GM18502 (cell line): Measurements from ENCODE around the gene EIF4G2.
A peak's percentile ranks its signal among the peaks of the same experiment; 100 is the strongest.

ENCODE experiments used
- ATAC-seq: cut with Tn5 transposase; IDR thresholded peaks from one replicate; pipeline ENCODE4 v1.9.1; 2021; ENCODE audit warnings: mild to moderate bottlenecking; ENCODE audit not compliant: unreplicated experiment, poor library complexity

EIF4G2 gene

DNA sequence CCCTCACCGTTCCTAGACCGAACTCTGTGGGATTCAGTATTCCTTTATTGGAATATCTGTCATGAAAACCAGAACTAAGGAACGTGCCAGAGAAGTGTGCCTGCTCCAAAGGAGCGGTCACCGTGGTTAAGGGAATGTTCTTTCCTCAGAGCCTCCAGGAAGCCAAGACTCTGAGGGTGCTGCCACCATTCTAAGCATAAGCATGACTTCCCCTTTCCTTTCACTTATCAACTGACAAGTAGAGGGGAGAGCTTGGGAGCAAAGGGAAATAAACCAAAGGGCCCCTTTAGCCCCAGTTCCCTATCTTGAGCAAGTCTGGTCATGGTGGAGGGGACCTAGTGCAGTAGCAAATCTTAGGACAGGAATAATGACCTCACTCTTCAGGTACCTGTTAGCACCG lies 30.9 kb downstream of the EIF4G2 start:
- no peak for ATAC-seq

DNA sequence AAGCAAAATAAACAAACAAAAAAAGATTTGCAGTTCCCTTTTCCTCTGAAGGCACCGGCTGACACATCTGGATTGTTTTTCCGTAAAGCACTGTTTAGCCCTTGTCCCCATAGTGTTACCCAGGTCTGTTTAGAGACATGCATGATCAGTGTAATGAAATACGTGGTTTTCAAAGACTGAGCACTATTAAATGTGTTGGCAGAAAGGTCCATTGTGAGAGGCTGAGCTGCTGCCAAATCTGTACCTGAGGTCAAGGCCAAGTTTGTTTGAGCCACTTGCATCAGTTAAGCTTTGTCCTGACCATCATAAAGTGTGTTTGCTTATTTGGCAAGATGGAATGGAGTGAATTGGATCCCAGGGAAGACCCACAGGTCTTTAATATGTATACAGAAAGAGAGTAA lies 31.3 kb downstream of the EIF4G2 start:
- ATAC-seq = no peak

DNA sequence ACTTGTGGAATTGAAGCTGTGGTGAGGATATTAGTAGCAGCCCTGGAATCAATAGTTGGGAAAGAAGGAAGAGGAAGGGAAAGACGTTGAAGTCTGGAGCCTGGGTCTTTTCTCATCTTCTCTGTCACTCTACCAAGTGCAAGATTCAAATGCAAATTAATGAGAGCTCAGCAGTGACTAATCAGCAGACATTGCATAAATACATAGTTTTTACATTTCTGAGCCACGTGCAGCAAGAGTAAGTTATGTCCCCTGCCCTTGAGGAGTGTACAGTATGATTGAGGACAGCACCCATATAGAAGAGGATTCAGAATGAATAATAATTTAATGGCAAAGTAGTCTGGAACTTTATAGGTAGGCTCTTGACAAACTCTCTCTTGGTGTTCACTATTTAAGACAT lies 33.9 kb downstream of the EIF4G2 start:
- no peak for ATAC-seq

DNA sequence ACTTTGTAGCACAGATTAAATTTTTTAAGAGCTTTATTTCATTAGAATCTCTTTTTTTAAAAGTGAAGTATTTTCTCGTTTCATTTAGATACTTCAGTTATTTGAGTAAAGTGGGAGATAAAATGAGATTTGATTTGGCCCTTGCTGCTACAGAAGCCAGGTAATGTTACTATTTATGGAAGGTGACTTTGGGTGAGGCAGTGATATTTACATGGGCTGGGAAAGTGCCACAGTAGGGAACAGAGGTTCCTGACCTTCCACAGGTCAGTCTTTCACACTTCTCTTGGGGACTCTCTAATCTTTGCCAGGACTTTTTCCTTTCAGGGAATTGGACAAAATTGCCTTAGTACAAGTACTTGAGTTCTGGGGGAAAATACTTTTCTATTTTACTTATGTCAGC lies 37.3 kb downstream of the EIF4G2 start:
- ATAC-seq = no peak

- ATAC-seq = no peak
Measured at GRCh38 chr11:10770626-10771254, 38.0 kb downstream of the EIF4G2 start.

GRCh38 chr11:10764412-10764811 lies 44.3 kb downstream of the EIF4G2 start:
- no peak for ATAC-seq

- no peak for ATAC-seq
Measured at GRCh38 chr11:10763766-10764165, 45.0 kb downstream of the EIF4G2 start.

DNA sequence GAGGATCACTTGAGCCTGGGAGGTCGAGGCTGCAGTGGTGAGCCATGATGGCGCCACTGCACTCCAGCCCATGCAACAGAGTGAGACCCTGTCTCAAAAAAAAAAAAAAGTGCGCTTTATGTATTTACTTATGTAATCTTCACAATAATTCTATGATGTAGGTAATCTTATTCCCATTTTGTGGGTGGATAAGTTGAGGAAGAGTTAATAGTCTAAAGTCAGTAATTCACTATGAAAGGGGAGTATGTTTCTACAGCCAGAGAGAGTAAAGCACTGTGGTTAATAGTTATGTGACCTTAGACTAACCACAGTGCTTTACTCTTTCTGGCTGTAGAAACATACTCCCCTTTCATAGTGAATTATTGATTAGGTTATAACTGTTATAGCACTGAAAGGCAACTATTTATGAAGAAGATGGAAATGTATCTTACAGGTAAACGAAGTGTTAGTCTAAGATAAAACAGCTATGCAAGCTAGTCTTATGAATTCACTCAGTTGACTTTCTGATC lies 45.8 kb downstream of the EIF4G2 start:
- ATAC-seq = no peak

DNA sequence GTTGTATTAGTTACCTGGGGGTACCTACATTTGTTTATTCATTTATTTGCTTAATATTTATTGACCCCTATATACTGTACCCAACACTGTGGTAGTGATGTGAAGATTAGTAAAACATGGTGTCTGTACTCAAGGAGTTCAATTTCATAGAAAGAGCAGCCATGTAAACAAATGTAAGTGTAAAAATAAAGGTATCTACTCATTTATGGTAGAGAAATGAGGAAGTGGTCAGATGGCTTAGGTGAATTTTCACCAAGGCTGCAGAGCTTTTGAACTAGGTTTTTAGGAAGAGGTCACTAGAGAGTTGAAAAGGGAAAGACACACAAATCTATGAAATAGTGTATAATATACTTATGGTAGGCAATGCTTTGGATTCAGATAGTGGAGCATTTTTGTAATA lies 46.5 kb downstream of the EIF4G2 start:
- peak; percentile 83 for ATAC-seq

GRCh38 chr11:10761085-10761698 lies 47.5 kb downstream of the EIF4G2 start:
- ATAC-seq = no peak

DNA sequence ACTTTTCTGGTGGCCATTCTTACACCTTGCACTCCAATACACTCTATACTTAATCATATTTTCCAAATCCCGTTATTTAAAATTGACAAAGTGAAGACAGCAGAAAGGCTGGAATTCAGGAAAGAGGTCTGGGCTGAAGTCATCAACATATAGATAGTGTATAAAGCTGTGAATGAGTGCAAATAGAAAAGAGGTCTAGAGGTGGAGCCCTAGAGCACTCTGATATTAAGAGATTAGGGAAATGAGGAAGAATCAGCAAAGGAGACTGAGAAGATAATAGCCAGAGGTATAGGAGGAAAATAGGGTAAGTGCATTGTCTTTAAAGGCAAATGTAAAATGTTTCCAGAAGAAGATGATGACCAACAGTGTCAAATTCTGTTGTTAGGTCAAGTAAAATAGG lies 49.8 kb downstream of the EIF4G2 start:
- no peak for ATAC-seq

DNA sequence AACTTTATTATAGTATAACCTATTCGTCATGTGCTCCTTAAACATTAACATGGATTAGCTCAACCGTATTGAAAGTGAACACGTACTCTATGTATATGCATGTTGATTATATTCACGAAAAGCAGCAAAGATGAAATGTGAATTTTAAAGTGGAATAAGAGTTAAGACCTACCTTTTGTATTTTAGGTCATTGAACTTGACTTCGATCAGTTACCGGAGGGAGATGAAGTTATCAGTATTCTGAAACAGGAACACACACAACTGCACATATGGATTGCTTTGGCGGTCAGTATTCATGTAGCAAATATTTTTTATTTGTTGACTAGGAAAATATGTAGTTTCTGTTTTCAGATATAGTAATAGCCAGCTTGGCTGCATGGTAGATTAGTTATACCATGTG lies 56.2 kb downstream of the EIF4G2 start:
- no peak for ATAC-seq

- no peak for ATAC-seq
Measured at GRCh38 chr11:10752061-10752460, 56.7 kb downstream of the EIF4G2 start.

GRCh38 chr11:10751581-10751940 lies 57.2 kb downstream of the EIF4G2 start:
- peak; percentile 17 for ATAC-seq

- peak; percentile 93 for ATAC-seq
Measured at GRCh38 chr11:10750838-10751580, 57.7 kb downstream of the EIF4G2 start, which contains the start of gene CTR9. CTR9 (plus strand) TSS chr11:10751246; CDS start chr11:10751413, 167 bp downstream.

GRCh38 chr11:10749476-10749875 lies 59.2 kb downstream of the EIF4G2 start:
- no peak for ATAC-seq

- no peak for ATAC-seq
Measured at GRCh38 chr11:10747733-10748132, 61.0 kb downstream of the EIF4G2 start.
